Mesothelial cell of epicardium (in vitro differentiated cells): Measurements from ENCODE around the gene ETS1. TPM values are rescaled to one million over a fixed set of nuclear protein-coding genes. Genes with fewer than 3 reads are reported as not detected.

ENCODE experiments used
- DNase-seq, 2 experiments: peaks; one replicate each; pipeline ENCODE4 v3.0.0; 2021; ENCODE audit warnings: low spot score in 2 of 2; ENCODE audit not compliant: unreplicated experiment in 2 of 2
- H3K27ac Mint-ChIP-seq: 2 replicates; pipeline ENCODE4 v1.8.0; 2021; ENCODE audit warnings: mixed read lengths
- H3K27me3 Mint-ChIP-seq: 2 replicates; pipeline ENCODE4 v1.8.0; 2021; ENCODE audit warnings: low read depth, mixed read lengths
- H3K36me3 Mint-ChIP-seq: 2 replicates; pipeline ENCODE4 v1.8.0; 2021; ENCODE audit warnings: mixed read lengths
- H3K4me1 Mint-ChIP-seq: 2 replicates; pipeline ENCODE4 v1.8.0; 2021; ENCODE audit warnings: mixed read lengths
- H3K4me3 Mint-ChIP-seq: 2 replicates; pipeline ENCODE4 v1.8.0; 2021; ENCODE audit warnings: mild to moderate bottlenecking, moderate library complexity, mixed read lengths
- H3K9me3 Mint-ChIP-seq: 2 replicates; pipeline ENCODE4 v1.8.0; 2021; ENCODE audit warnings: mixed read lengths
- total RNA-seq: library from RNA; stranded (reverse); gene quantifications from 3 replicates; pipeline ENCODE4 v1.2.1, GENCODE V29; 2021
- TF ChIP-seq, protein P1 (sequence below): fragments of 200-600 bp; sonication (generic); IDR thresholded peaks from one replicate; pipeline ENCODE4 v1.5.0; 2021; ENCODE audit warnings: antibody characterized with exemption; ENCODE audit not compliant: unreplicated experiment

ETS1 gene
- total RNA-seq, 1 donor from 2014 or later = 29.7 TPM

DNA sequence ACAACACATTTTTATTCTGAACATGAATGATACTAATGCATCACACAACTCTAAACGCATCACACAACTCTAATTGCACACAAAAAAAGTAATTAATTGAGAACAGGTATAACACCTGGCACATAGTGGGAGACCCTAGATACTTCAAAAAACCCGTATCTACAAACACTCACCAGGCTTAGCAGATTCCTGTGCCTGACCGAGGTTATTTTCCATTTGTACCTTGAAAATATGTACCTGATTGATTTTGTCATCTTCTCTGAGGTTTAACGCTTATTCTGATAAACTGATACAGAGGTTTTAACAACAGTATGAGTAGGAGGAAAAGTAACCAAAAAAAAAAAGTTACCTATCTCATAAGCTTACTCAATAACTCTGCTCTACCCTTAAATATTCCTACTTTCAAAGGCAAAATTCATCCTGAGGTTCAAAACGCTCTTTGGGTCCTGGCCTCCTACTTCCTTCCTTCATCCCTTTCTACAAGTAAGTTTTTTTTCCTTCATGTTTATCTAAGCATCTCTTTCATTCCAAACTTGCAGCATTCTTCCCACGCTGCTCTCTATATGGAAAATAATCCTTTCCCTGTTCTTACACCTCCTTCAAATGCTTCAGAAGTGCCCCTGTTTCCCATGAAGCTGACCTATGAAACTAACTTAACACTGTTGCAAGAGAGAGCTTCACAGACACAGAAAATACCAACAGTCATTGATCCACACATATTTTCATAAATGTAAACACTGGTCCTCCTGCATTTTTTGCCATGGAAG, 73.3 kb downstream of the ETS1 start:
- TF ChIP-seq, protein P1, sequence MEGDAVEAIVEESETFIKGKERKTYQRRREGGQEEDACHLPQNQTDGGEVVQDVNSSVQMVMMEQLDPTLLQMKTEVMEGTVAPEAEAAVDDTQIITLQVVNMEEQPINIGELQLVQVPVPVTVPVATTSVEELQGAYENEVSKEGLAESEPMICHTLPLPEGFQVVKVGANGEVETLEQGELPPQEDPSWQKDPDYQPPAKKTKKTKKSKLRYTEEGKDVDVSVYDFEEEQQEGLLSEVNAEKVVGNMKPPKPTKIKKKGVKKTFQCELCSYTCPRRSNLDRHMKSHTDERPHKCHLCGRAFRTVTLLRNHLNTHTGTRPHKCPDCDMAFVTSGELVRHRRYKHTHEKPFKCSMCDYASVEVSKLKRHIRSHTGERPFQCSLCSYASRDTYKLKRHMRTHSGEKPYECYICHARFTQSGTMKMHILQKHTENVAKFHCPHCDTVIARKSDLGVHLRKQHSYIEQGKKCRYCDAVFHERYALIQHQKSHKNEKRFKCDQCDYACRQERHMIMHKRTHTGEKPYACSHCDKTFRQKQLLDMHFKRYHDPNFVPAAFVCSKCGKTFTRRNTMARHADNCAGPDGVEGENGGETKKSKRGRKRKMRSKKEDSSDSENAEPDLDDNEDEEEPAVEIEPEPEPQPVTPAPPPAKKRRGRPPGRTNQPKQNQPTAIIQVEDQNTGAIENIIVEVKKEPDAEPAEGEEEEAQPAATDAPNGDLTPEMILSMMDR = no peak
- Mint-ChIP-seq H3K4me3 (no peak overlapping the region), H3K36me3 (no peaks in the 10 kb centered on the region), H3K4me1 (peaks cover 61% of the 10 kb centered on the region), H3K27me3 (no peaks in the 10 kb centered on the region), H3K27ac (no peak overlapping the region), H3K9me3 (no peaks in the 10 kb centered on the region)
- DNase-seq = no peak

DNA sequence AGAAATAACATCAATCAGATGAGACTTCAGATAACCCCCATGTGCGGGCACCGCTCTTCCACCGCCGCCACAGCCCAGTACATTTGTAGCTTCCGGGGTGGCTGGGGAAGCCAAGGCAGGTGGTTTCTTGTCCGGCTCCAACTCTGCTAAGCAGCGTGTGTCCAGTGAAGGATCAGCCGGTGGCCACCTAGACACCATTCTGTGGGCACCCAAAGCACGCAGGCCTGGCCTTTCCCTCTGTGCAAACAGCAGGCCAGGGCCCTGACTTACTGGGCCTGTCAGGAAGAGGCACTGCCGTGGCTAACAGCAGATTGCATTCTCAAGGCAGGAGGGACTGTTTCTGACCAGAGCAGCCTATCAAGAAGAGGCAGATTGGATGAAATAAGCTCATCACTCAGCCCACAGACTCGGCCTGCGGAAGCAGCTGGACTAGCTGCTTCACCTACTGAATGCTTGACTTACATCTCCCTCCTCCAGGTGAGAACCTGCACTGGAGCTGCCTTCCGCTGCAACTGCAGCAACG, 74.8 kb downstream of the ETS1 start:
- Mint-ChIP-seq H3K27me3 (no peaks in the 10 kb centered on the region), H3K36me3 (no peaks in the 10 kb centered on the region), H3K27ac (no peak overlapping the region), H3K4me3 (no peak overlapping the region), H3K9me3 (no peaks in the 10 kb centered on the region), H3K4me1 (peaks cover 55% of the 10 kb centered on the region)
- no peak for DNase-seq
- TF ChIP-seq, protein P1 = no peak

DNA sequence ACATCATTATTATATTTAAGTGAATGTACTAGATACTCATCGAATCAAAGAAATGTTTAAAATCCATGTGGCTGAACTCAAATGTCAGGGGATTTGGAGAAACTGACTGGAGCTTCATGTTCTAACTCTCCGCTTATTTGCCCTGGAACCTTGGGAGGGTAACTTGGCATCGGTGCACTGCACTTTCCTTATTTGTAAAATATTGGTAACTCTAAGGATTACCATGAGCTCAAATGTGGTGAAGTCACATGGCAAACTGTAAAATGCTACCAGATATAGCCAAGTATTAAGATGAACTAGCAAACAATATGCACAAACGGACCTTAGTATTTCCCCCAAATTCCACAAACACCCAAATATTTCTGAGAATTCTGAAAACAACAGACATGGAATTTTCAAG, 75.6 kb downstream of the ETS1 start:
- H3K36me3 Mint-ChIP-seq = no peaks in the 10 kb centered on the region
- no peak overlapping the region for H3K27ac Mint-ChIP-seq
- H3K27me3 Mint-ChIP-seq = no peaks in the 10 kb centered on the region
- no peak overlapping the region for H3K4me3 Mint-ChIP-seq
- DNase-seq = no peak
- no peaks in the 10 kb centered on the region for H3K9me3 Mint-ChIP-seq
- H3K4me1 Mint-ChIP-seq = peaks cover 55% of the 10 kb centered on the region
- TF ChIP-seq, protein P1 = no peak

DNA sequence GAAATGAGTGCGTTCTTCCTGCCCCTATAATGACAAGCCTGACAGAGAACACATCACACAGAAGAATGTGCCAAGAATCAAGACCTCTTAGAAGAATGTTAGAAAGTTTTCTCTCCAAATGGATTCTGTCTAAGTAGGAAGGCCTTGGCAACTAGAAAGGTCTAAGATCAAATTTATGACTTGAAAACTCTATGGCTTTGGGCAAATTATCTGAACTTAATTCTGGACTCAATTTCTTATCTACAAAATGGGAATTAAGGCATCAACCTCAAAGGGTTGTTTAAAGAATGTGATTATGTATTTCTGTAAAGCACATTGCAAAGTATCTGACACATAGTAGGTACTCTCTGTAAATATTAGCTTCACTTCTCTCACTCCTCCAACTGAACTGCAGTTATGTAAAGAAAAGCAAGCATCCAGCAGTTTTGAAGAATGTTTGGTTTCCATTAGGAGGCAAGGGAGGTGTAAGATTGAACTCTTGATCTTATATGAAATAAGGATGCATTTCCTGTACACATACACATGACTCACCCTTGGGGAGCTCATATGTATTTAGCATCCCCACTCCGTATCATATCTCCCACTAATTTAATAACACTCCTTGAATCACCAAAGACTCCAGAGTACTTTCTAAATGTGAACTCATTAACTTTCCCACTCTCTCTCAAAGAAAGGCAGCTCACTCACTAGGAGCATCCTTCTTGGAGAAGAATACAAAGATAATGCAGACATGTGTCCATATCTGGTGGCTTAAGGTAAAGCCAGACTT, 77.6 kb downstream of the ETS1 start:
- H3K4me3 Mint-ChIP-seq = no peak overlapping the region
- H3K9me3 Mint-ChIP-seq = no peaks in the 10 kb centered on the region
- no peaks in the 10 kb centered on the region for H3K27me3 Mint-ChIP-seq
- H3K36me3 Mint-ChIP-seq = no peaks in the 10 kb centered on the region
- TF ChIP-seq, protein P1 = no peak
- H3K27ac Mint-ChIP-seq = no peak overlapping the region
- no peak for DNase-seq
- H3K4me1 Mint-ChIP-seq = peaks cover 43% of the 10 kb centered on the region

DNA sequence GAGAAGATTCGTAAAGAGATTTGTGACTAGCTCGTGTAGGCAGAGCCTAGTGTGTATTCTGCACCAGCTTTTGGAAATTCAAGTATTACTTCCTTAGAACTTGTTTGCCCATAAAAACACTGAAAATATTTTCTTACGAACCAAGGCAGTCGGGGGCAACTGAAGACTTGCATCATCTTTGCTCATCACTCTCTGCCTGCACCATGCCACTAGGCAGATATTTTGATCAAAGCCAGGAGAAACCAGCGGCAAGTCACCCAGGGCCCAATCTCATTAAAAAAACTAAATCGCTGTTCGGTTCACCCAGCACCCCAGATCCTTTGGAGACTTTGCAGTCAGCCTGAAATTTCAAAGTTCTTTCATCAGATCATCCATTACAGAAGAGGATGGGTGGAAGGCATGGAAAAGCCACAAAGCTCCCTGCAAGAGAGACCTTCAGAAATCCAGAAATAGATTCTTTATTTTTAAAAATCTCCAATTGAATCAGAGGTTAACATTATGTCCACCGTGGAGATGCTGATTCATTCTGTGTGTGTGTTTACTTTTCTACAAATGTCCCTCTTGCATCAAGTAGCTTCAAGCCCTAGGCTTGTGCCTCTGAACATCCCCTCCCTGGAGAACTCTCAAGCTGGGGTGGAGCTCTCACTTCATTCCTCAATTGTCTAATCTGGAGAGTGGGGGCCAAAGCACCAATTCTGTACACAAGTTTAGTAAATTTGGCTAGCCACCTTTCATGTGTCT, 78.4 kb downstream of the ETS1 start:
- no peak for DNase-seq
- Mint-ChIP-seq H3K36me3 (no peaks in the 10 kb centered on the region), H3K4me3 (no peak overlapping the region), H3K27ac (peak overlapping the region; percentile 6), H3K9me3 (no peaks in the 10 kb centered on the region), H3K27me3 (no peaks in the 10 kb centered on the region), H3K4me1 (peaks cover 45% of the 10 kb centered on the region)
- TF ChIP-seq, protein P1 = no peak
